A549 treated with CORT108297 at 1 μM for 4 hours (cell line): ENCODE data around the gene HACD3. TPM values are rescaled to one million over a fixed set of nuclear protein-coding genes. Genes with fewer than 3 reads are reported as not detected.

ENCODE experiments used
- total RNA-seq: library from RNA; stranded (reverse); fragments of 200-300 nt; extraction: Qiagen RNA extraction; gene quantifications from 5 replicates; pipeline ENCODE4 v1.2.3, GENCODE V29; 2022

HACD3 gene
- 132 to 149 TPM (median 144 TPM) in 5 replicates for total RNA-seq

GRCh38 chr15:65530318-65531111, at the start of gene HACD3:
HACD3 (plus strand) TSS chr15:65530463; CDS start chr15:65530632, 169 bp downstream.

GRCh38 chr15:65516997-65517865, 13.0 kb upstream of the HACD3 start, which contains the start of gene DPP8:
DPP8 (minus strand) TSS chr15:65517689; CDS start chr15:65512553, 5,136 bp downstream.

GRCh38 chr15:65610871-65611718, 80.8 kb downstream of the HACD3 start, which contains the start of gene INTS14:
INTS14 (minus strand) TSS chr15:65611131; CDS start chr15:65607380, 3,751 bp downstream.

GRCh38 chr15:65621638-65622037, 91.4 kb downstream of the HACD3 start, which contains the start of gene SLC24A1:
SLC24A1 (plus strand) TSS chr15:65621938; CDS start chr15:65624081, 2,143 bp downstream.

Other genes starting within 250 kb of the HACD3 start
- gene PARP16, start 243.6 kb upstream of the HACD3 start, total RNA-seq = 9.7 to 11.7 TPM (median 10.3 TPM) in 5 replicates
- gene RNU5A-1, start 234.4 kb upstream of the HACD3 start, total RNA-seq = not detected in 5 replicates
- gene RNU5B-1, start 225.8 kb upstream of the HACD3 start, total RNA-seq = not detected in 5 replicates
- gene IGDCC3, start 152.5 kb upstream of the HACD3 start, total RNA-seq = 0.05 to 0.16 TPM (median 0.10 TPM) in 4 of 5 replicates, not detected in the other
- 2.3 to 3.0 TPM (median 2.6 TPM) in 5 replicates for gene IGDCC4, start 107.5 kb upstream of the HACD3 start, total RNA-seq
- gene DPP8, start 12.8 kb upstream of the HACD3 start, total RNA-seq = 19.9 to 27.0 TPM (median 25.2 TPM) in 5 replicates
- 43.6 to 48.8 TPM (median 43.7 TPM) in 5 replicates for gene INTS14, start 80.7 kb downstream of the HACD3 start, total RNA-seq
- gene SLC24A1, start 91.5 kb downstream of the HACD3 start, total RNA-seq = 2.5 to 4.9 TPM (median 3.9 TPM) in 5 replicates